Calu3 (cell line): ENCODE measurements around the gene KCNAB1. TPM values are rescaled to one million over a fixed set of nuclear protein-coding genes. Genes with fewer than 3 reads are reported as not detected.

Source experiments
- BruUV-seq: library from RNA; stranded (reverse); fragments of 400-500 nt; replicated peaks from 2 replicates; lab custom pipeline; 2021; lab: Mats Ljungman, UMichigan
- CTCF ChIA-PET: fragments of 300-600 bp; sonication (Branson Sonifier 250); formaldehyde crosslinking; loops from one replicate; lab custom pipeline; 2022; ENCODE audit warnings: antibody characterized with exemption; lab: Charles Lee
- DNase-seq: peaks from one replicate; pipeline ENCODE4 v3.0.0; 2022
- H3K27ac Mint-ChIP-seq: one replicate; pipeline ENCODE4 v1.8.0; 2022; ENCODE audit warnings: mixed read lengths; ENCODE audit not compliant: unreplicated experiment
- H3K27me3 Mint-ChIP-seq: one replicate; pipeline ENCODE4 v1.8.0; 2022; ENCODE audit warnings: mixed read lengths; ENCODE audit not compliant: unreplicated experiment
- H3K36me3 Mint-ChIP-seq: one replicate; pipeline ENCODE4 v1.8.0; 2022; ENCODE audit warnings: mild to moderate bottlenecking, moderate library complexity, mixed read lengths; ENCODE audit not compliant: insufficient read depth, unreplicated experiment
- H3K4me1 Mint-ChIP-seq: one replicate; pipeline ENCODE4 v1.8.0; 2022; ENCODE audit warnings: mild to moderate bottlenecking, low read depth, mixed read lengths; ENCODE audit not compliant: unreplicated experiment
- H3K4me3 Mint-ChIP-seq: one replicate; pipeline ENCODE4 v1.8.0; 2022; ENCODE audit warnings: mild to moderate bottlenecking, low read depth, moderate library complexity, mixed read lengths; ENCODE audit not compliant: unreplicated experiment
- H3K9me3 Mint-ChIP-seq: one replicate; pipeline ENCODE4 v1.8.0; 2022; ENCODE audit warnings: low read depth, mixed read lengths; ENCODE audit not compliant: unreplicated experiment
- intact Hi-C: fragments of 100-400 bp; cut with micrococcal nuclease; formaldehyde crosslinking; loops from one replicate; pipeline ENCODE4 v1.10.0; 2022; ENCODE audit not compliant: unreplicated experiment
- total RNA-seq: library from RNA; stranded (reverse); gene quantifications from 2 replicates; pipeline ENCODE4 v1.2.3, GENCODE V29; 2022
- TF ChIP-seq, protein P1 (sequence below): fragments of 200-600 bp; IDR thresholded peaks from one replicate; pipeline ENCODE4 v1.8.0; 2022; ENCODE audit warnings: antibody characterized with exemption; ENCODE audit not compliant: unreplicated experiment

Gene KCNAB1
- total RNA-seq, 1 experiment from 2014 or later: 1.6 TPM

DNA sequence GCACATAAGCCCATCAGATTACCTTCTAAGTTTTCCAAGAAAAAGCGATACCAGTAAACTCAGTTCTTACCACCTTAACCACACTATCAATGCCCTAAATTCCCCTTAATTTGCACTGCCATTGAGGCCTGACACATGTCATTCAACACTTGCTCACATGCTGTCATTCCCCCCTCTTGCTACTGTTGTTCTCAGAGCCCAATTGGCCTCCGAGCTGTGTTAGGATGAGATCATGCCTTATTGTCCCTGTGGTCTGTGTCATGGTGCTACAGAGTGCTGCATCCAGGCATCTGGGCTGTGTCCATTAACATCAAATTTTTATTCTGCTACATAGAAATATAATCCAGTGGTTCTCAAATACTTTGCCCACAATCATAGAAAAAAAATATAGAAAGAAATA is 221.0 kb downstream of the KCNAB1 start:
- BruUV-seq: no TSS peak
- CTCF ChIA-PET: interaction anchor here (1.4 kb wide), 1 partner anchor 41 kb away, joined by 3 read pairs; no protein-coding TSS in a partner anchor
- Mint-ChIP-seq H3K36me3 (no peaks in the 10 kb centered on the region), H3K4me1 (no peaks in the 10 kb centered on the region), H3K27ac (no peak overlapping the region), H3K9me3 (no peaks in the 10 kb centered on the region), H3K4me3 (no peak overlapping the region), H3K27me3 (peaks cover 29% of the 10 kb centered on the region)
- intact Hi-C loops: loop anchor here (5.0 kb wide), 1 partner anchor 1046 kb away; no protein-coding TSS in a partner anchor
- DNase-seq: no peak
- TF ChIP-seq, protein P1, sequence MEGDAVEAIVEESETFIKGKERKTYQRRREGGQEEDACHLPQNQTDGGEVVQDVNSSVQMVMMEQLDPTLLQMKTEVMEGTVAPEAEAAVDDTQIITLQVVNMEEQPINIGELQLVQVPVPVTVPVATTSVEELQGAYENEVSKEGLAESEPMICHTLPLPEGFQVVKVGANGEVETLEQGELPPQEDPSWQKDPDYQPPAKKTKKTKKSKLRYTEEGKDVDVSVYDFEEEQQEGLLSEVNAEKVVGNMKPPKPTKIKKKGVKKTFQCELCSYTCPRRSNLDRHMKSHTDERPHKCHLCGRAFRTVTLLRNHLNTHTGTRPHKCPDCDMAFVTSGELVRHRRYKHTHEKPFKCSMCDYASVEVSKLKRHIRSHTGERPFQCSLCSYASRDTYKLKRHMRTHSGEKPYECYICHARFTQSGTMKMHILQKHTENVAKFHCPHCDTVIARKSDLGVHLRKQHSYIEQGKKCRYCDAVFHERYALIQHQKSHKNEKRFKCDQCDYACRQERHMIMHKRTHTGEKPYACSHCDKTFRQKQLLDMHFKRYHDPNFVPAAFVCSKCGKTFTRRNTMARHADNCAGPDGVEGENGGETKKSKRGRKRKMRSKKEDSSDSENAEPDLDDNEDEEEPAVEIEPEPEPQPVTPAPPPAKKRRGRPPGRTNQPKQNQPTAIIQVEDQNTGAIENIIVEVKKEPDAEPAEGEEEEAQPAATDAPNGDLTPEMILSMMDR: no peak

DNA sequence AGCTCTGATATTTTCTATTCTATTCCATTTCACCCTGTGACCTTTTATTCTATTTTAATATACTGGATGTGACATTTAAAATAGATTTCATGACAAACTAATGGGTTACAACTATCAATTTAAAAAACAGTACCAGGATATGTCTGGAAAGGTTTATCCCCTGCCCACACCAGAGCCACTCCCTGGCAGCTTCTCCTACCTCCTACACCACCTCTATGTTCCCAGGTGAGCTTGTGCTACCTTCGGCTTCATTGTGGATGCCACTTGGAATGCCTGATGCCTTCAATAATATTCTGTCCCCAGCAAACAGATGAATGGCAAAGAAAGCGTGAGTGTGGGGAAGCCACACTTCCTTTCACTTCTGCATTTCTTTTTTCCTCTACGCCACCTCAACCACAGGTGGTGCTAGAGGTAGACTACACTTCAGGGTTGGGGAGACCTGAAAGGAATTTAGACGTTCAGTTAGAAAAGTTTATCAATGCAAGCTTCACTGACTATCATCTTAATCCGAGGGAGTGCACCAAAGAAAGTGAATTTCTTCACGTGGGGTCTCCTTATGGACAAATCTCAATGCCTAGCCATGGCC is 221.5 kb downstream of the KCNAB1 start:
- Mint-ChIP-seq H3K27me3 (peaks cover 29% of the 10 kb centered on the region), H3K27ac (no peak overlapping the region), H3K4me3 (no peak overlapping the region), H3K9me3 (no peaks in the 10 kb centered on the region), H3K36me3 (no peaks in the 10 kb centered on the region), H3K4me1 (no peaks in the 10 kb centered on the region)
- no TSS peak for BruUV-seq
- no peak for DNase-seq
- TF ChIP-seq, protein P1: no peak
- intact Hi-C loops: loop anchor here (5.0 kb wide), 1 partner anchor 1045 kb away; no protein-coding TSS in a partner anchor
- CTCF ChIA-PET: interaction anchor here (1.3 to 1.4 kb wide), 2 partner anchors 41 to 298 kb away, joined by 3 to 6 read pairs; no protein-coding TSS in a partner anchor

DNA sequence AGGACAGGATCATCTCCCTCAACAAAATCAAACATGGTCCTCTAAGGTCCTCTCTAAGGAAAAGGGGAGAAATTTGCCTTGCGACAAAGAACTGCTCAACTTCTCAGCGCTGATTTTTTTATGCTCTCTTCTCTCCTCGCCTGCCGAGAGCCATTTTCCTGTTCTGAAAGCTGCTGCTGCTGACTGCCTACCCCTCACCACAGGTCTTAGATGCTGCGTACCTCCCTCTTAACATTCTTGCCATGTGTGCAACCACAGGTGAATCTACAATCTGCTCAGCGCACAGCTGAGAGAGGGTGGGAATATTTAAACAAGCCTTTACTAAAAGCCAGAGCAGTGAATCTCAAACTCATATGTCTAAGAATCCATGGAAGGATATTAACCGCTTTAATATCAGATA is 223.8 kb downstream of the KCNAB1 start:
- intact Hi-C loops: loop anchor here (5.0 kb wide), 1 partner anchor 1043 kb away; no protein-coding TSS in a partner anchor
- CTCF ChIA-PET: interaction anchor here (0.9 kb wide), 1 partner anchor 174 kb away, joined by 4 read pairs; no protein-coding TSS in a partner anchor
- TF ChIP-seq, protein P1: no peak
- H3K27me3 Mint-ChIP-seq: peaks cover 29% of the 10 kb centered on the region
- H3K9me3 Mint-ChIP-seq: no peaks in the 10 kb centered on the region
- no peak for DNase-seq
- H3K27ac Mint-ChIP-seq: no peak overlapping the region
- H3K4me3 Mint-ChIP-seq: no peak overlapping the region
- no peaks in the 10 kb centered on the region for H3K36me3 Mint-ChIP-seq
- H3K4me1 Mint-ChIP-seq: no peaks in the 10 kb centered on the region
- no TSS peak for BruUV-seq

DNA sequence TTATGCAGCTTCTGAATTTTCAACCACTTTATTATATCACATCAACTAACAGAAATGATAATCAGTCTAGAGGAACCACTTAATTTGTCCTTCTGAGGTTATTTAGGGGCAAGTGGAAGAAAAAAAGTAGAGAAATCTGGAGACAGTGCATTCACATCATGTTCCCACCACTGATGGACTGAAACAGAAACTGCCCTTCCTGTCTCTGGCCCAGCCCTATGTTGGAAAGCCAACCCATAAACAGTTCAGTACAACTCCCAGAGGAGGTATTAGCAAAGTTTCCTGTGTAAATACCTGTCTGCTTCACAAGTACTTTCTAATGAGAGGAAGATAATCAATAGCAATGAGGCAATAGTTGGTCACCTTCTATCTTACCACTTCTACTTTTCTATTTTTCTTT is 228.7 kb downstream of the KCNAB1 start:
- intact Hi-C loops: no loop called here

More for the DNA sequence above, 228.7 kb downstream of the KCNAB1 start:
- no peaks in the 10 kb centered on the region for H3K36me3 Mint-ChIP-seq
- TF ChIP-seq, protein P1: no peak
- no peak overlapping the region for H3K4me3 Mint-ChIP-seq
- H3K27ac Mint-ChIP-seq: no peak overlapping the region
- H3K4me1 Mint-ChIP-seq: no peaks in the 10 kb centered on the region
- peaks cover 29% of the 10 kb centered on the region for H3K27me3 Mint-ChIP-seq
- BruUV-seq: no TSS peak
- no peak for DNase-seq
- H3K9me3 Mint-ChIP-seq: no peaks in the 10 kb centered on the region
- CTCF ChIA-PET: no interaction called here
